PC-3 (cell line): ENCODE results near the gene RGL2. TPM values are rescaled to one million over a fixed set of nuclear protein-coding genes. Genes with fewer than 3 reads are reported as not detected.

ENCODE experiments used
- ATAC-seq: fragments of 200-7000 bp; cut with Tn5 transposase; 2 replicates; pipeline ENCODE4 v1.9.1; 2020; ENCODE audit warnings: mild to moderate bottlenecking, moderate library complexity
- BruUV-seq: library from RNA; stranded (reverse); fragments of 400-500 nt; replicated peaks from 2 replicates; lab custom pipeline; 2021; lab: Mats Ljungman, UMichigan
- CTCF ChIA-PET: fragments of 300-600 bp; sonication (Branson Sonifier 250); formaldehyde crosslinking; loops from one replicate; lab custom pipeline; 2022; ENCODE audit warnings: antibody characterized with exemption; lab: Charles Lee
- POLR2A ChIA-PET: fragments of 300-600 bp; sonication (Branson Sonifier 250); formaldehyde crosslinking; loops from one replicate; lab custom pipeline; 2022; ENCODE audit warnings: antibody characterized with exemption; ENCODE audit not compliant: unreplicated experiment; lab: Charles Lee
- DNase-seq: peaks from one replicate; pipeline ENCODE4 v3.0.0-alpha.2; 2015
- H2AFZ ChIP-seq: fragments of 300-600 bp; sonication (generic); 2 replicates; pipeline ENCODE4 v1.6.0; 2016; ENCODE audit warnings: antibody characterized with exemption, low read length
- H3F3A ChIP-seq: fragments of 300-600 bp; sonication (generic); one replicate; pipeline ENCODE4 v1.6.0; 2017; ENCODE audit warnings: antibody characterized with exemption, low read length, control low read depth, mild to moderate bottlenecking; ENCODE audit not compliant: unreplicated experiment
- H3K27ac ChIP-seq: fragments of 300-600 bp; sonication (generic); 2 replicates; pipeline ENCODE4 v1.5.1; 2016; ENCODE audit warnings: mild to moderate bottlenecking, low read length
- H3K27me3 ChIP-seq: fragments of 300-600 bp; sonication (generic); 2 replicates; pipeline ENCODE4 v1.6.1; 2016; ENCODE audit warnings: low read length, mixed read lengths
- H3K36me3 ChIP-seq: fragments of 300-600 bp; sonication (generic); 2 replicates; pipeline ENCODE4 v1.6.1; 2016; ENCODE audit warnings: low read depth, mixed run types, low read length, mixed read lengths
- H3K4me1 ChIP-seq: fragments of 300-600 bp; sonication (generic); 2 replicates; pipeline ENCODE4 v1.5.1; 2016; ENCODE audit warnings: low read length; ENCODE audit not compliant: insufficient read depth
- H3K4me2 ChIP-seq: fragments of 300-600 bp; sonication (generic); 2 replicates; pipeline ENCODE4 v1.6.0; 2016; ENCODE audit warnings: low read length
- H3K4me3 ChIP-seq: fragments of 300-600 bp; sonication (generic); 2 replicates; pipeline ENCODE4 v1.5.1; 2016; ENCODE audit warnings: mild to moderate bottlenecking, low read length, mixed read lengths
- H3K79me2 ChIP-seq: fragments of 300-600 bp; sonication (generic); 2 replicates; pipeline ENCODE4 v1.6.1; 2017; ENCODE audit warnings: low read length, mixed read lengths
- H3K9ac ChIP-seq: fragments of 300-600 bp; sonication (generic); 2 replicates; pipeline ENCODE4 v1.6.0; 2016; ENCODE audit warnings: mild to moderate bottlenecking, low read length
- H3K9me2 ChIP-seq: fragments of 300-600 bp; sonication (generic); replicated peaks from 2 replicates; pipeline ENCODE4 v1.6.1; 2016; ENCODE audit warnings: mixed run types, low read length, mixed read lengths
- H3K9me3 ChIP-seq: fragments of 300-600 bp; sonication (generic); 2 replicates; pipeline ENCODE4 v1.6.1; 2016; ENCODE audit warnings: low read length, mixed read lengths
- H4K20me1 ChIP-seq: fragments of 300-600 bp; sonication (generic); 2 replicates; pipeline ENCODE4 v1.6.1; 2016; ENCODE audit warnings: low read length, mixed read lengths
- EZH2 ChIP-seq: fragments of 300-600 bp; sonication (generic); IDR thresholded peaks from one replicate; pipeline ENCODE4 v1.6.1; 2017; ENCODE audit warnings: antibody characterized with exemption, mild to moderate bottlenecking, low read length; ENCODE audit not compliant: unreplicated experiment
- EZH2phosphoT487 ChIP-seq: fragments of 300-600 bp; sonication (generic); IDR thresholded peaks from 2 replicates; pipeline ENCODE4 v1.6.1; 2018; ENCODE audit warnings: mild to moderate bottlenecking, antibody characterized with exemption, low read length, borderline replicate concordance
- intact Hi-C: fragments of 100-400 bp; cut with micrococcal nuclease; formaldehyde crosslinking; loops from 2 replicates; pipeline ENCODE4 v1.9.0; 2023
- total RNA-seq: library from RNA; depleted of rRNA; stranded (reverse); fragments of >200 nt; gene quantifications from 2 replicates; pipeline ENCODE4 v1.2.3, GENCODE V29; 2014
- TF ChIP-seq, protein P1 (sequence below): fragments of 300-600 bp; sonication (generic); conservative IDR thresholded peaks from 2 replicates; pipeline ENCODE4 v1.5.1; 2017; ENCODE audit warnings: antibody characterized with exemption, low read depth, mild to moderate bottlenecking, low read length

RGL2 gene
- total RNA-seq, 1 experiment from 2014 or later: 34.9 TPM

DNA sequence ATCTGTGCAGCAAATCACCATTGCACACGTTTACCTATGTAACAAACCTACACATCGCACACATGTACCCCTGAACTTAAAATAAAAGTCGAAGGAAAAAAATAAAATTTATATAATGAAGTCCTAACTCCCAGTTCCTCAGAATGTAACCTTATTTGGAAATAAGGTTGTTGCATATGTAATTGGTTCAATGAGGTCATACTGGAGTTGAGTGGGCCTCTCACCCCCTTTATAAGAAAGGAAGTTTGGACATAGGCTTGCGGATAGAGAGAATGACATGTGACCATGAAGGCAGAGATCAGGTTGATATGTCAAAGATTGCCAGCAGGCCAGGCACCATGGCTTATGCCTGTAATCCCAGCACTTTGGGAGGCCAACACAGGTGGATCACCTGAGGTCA lies 34.9 kb upstream of the RGL2 start:
- no peaks in the 10 kb centered on the region for H3K9me2 ChIP-seq
- no peaks in the 10 kb centered on the region for H3K27me3 ChIP-seq
- H3K27ac ChIP-seq: no peak overlapping the region
- no peaks in the 10 kb centered on the region for H3K4me1 ChIP-seq
- no TSS peak for BruUV-seq
- CTCF ChIA-PET: no interaction called here
- TF ChIP-seq EZH2: no peak
- TF ChIP-seq, protein P1, sequence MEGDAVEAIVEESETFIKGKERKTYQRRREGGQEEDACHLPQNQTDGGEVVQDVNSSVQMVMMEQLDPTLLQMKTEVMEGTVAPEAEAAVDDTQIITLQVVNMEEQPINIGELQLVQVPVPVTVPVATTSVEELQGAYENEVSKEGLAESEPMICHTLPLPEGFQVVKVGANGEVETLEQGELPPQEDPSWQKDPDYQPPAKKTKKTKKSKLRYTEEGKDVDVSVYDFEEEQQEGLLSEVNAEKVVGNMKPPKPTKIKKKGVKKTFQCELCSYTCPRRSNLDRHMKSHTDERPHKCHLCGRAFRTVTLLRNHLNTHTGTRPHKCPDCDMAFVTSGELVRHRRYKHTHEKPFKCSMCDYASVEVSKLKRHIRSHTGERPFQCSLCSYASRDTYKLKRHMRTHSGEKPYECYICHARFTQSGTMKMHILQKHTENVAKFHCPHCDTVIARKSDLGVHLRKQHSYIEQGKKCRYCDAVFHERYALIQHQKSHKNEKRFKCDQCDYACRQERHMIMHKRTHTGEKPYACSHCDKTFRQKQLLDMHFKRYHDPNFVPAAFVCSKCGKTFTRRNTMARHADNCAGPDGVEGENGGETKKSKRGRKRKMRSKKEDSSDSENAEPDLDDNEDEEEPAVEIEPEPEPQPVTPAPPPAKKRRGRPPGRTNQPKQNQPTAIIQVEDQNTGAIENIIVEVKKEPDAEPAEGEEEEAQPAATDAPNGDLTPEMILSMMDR: no peak
- TF ChIP-seq EZH2phosphoT487: no peak
- H3K4me2 ChIP-seq: no peak overlapping the region
- no peak overlapping the region for H3K4me3 ChIP-seq
- no peaks in the 10 kb centered on the region for H3F3A ChIP-seq
- no peaks in the 10 kb centered on the region for H3K79me2 ChIP-seq
- no peak overlapping the region for H3K9ac ChIP-seq
- H2AFZ ChIP-seq: no peak overlapping the region
- DNase-seq: no peak
- ATAC-seq: no peak
- H4K20me1 ChIP-seq: no peaks in the 10 kb centered on the region
- H3K36me3 ChIP-seq: no peaks in the 10 kb centered on the region
- POLR2A ChIA-PET: no interaction called here
- no peaks in the 10 kb centered on the region for H3K9me3 ChIP-seq
- intact Hi-C loops: no loop called here

DNA sequence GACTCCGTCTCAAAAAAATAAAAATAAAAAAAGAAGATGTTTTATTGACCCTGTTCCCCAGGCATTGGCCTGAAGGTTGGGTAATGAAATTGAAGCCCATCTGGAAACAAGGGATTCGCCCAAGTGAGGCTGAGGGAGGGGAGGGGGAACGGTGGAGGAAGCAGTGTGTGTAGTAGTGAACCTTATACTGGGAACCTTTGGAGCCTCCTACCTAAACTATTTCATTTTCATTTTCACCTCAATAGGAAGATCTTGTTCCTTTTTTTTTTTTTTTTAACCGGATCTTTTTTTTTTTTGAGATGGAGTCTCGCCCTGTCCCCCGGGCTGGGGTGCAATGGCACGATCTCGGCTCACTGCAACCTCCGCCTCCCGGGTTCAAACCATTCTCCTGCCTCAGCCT lies 32.0 kb upstream of the RGL2 start:
- no peak overlapping the region for H3K4me3 ChIP-seq
- H2AFZ ChIP-seq: no peak overlapping the region
- no peaks in the 10 kb centered on the region for H3F3A ChIP-seq
- H3K9me2 ChIP-seq: no peaks in the 10 kb centered on the region
- POLR2A ChIA-PET: no interaction called here
- CTCF ChIA-PET: interaction anchor here (0.7 kb wide), 1 partner anchor 467 kb away, joined by 3 read pairs; no protein-coding TSS in a partner anchor
- H3K36me3 ChIP-seq: no peaks in the 10 kb centered on the region
- no peaks in the 10 kb centered on the region for H3K9me3 ChIP-seq
- H3K79me2 ChIP-seq: no peaks in the 10 kb centered on the region
- H3K27ac ChIP-seq: no peak overlapping the region
- H3K4me1 ChIP-seq: no peaks in the 10 kb centered on the region
- DNase-seq (no peak), ATAC-seq (no peak)
- H3K4me2 ChIP-seq: no peak overlapping the region
- BruUV-seq: no TSS peak
- TF ChIP-seq, protein P1: no peak
- no peak for TF ChIP-seq EZH2
- no peak for TF ChIP-seq EZH2phosphoT487
- no peaks in the 10 kb centered on the region for H3K27me3 ChIP-seq
- intact Hi-C loops: no loop called here
- no peak overlapping the region for H3K9ac ChIP-seq
- no peaks in the 10 kb centered on the region for H4K20me1 ChIP-seq

GRCh38 chr6:33329058-33329457 lies 30.3 kb upstream of the RGL2 start:
- Histone ChIP-seq H3K36me3 (no peaks in the 10 kb centered on the region), H3K4me1 (peaks cover 2% of the 10 kb centered on the region), H3K9me2 (no peaks in the 10 kb centered on the region), H3K79me2 (no peaks in the 10 kb centered on the region), H3K4me3 (no peak overlapping the region), H4K20me1 (no peaks in the 10 kb centered on the region), H3K4me2 (no peak overlapping the region), H3K27ac (no peak overlapping the region), H3K9me3 (no peaks in the 10 kb centered on the region), H3K9ac (no peak overlapping the region), H3F3A (no peaks in the 10 kb centered on the region), H3K27me3 (no peaks in the 10 kb centered on the region), H2AFZ (no peak overlapping the region)
- DNase-seq (peak; percentile 24), ATAC-seq (peak; percentile 29; the same call in 1 of the 2 replicates)
- BruUV-seq: no TSS peak
- TF ChIP-seq EZH2phosphoT487 (no peak), EZH2 (no peak)
- TF ChIP-seq, protein P1: no peak
- intact Hi-C loops: no loop called here
- POLR2A ChIA-PET: no interaction called here
- CTCF ChIA-PET: no interaction called here
